NCI-H1694 (cell line): Measurements from ENCODE around the gene NAMPT.

Source experiments
- DNase-seq: peaks from one replicate; lab custom pipeline; 2025; lab: John Stamatoyannopoulos, UW

The NAMPT gene

DNA sequence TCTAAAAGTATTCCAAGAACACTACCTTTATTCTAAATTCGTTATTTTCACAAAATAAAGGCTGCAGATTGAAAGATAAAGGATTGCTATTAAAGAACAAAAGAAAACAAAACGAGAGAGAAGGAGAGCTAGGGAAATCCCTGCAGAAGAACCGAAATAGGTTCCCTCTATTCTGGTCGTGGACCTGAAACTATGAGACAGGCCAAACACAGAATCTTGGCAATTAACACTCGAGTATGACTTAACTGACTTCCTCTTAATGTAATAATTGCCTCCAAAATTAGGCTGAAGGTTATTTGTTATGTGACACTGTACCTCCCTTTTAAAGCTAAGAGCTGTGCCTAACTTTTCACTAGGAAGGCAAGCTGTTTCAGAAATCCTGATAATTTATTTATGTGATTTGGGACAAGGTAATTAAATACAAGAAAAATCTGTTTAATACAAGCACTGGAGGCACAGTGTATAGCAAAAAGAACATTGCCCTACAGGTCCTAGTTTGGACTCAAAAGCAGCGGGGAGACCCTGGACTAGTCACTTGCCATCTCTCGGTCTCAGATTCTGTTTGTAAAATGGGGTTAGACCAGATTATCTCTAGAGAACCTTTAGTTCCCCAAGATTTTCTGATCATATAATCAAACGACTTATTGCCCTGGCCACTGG, 11.6 kb downstream of the NAMPT start:
- no peak for DNase-seq

DNA sequence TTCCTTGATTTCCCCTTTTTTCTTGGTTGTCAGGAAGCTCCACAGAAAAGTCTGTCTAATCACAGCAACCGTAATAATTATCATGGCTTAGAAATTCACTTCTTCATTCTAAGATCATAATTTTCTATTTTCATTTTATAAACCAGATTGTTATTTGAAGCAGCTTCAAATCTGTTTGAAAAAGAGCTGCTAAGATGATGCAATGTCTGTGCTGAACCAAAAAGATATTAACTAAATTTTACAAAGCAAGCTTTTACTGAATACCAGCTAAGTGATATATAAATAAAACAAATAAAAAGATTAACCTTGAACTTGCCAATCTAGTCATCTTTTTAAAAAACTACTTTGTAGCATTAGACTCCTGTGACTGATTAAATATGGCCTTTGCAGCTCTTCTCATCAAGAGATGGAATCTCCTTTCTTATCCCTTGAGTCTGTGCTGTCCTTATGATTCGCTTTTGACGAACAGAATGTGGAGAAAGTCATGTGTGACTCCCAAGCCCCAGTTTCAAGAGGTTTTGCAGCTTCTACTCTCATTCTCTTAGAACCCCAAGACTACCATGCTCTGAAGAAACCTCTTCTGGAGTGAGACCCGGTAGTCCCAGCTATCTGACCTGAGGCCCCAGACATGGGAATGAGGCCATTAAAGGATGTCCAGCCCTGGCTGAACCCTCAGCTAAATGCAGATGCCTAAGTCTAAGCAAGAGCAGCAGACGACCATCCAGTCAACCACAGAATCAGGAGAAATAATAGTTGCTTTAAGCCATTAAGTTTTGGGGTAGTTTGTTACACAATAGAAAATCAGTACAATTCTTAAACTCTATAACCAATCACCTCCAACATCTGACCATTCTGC, 14.4 kb downstream of the NAMPT start:
- DNase-seq = no peak

DNA sequence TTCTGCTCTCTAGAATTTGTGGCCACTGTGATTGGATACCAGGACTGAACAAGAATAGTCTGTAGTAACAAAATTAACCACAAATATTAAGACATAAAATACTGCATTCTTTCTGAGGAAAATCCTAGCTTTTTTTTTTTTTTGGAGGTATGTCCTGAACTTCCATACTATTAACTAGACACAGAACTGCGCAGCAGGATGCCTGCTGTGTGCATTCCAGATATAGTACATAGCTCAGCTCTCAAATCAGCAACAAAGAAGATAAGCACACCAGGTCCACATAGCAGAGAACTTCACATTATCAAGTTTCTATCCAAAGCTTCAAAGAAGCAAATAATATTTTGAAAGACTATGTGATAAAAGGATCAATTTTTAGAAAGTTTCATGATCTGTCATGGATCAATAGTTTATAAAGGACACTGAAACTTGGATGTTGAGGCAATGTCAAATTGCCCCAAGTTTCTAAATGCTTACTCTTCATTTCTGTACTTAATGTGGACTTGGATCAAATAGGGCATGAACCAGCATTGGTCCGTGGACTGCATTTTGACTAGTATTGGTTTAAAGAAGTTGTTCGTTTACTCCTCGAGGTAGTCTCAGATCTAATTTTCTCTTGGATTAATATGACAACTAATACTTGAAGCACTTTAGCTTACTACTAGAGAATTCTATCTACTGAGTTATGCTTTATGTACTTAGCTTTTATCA, 15.4 kb downstream of the NAMPT start:
- no peak for DNase-seq

DNA sequence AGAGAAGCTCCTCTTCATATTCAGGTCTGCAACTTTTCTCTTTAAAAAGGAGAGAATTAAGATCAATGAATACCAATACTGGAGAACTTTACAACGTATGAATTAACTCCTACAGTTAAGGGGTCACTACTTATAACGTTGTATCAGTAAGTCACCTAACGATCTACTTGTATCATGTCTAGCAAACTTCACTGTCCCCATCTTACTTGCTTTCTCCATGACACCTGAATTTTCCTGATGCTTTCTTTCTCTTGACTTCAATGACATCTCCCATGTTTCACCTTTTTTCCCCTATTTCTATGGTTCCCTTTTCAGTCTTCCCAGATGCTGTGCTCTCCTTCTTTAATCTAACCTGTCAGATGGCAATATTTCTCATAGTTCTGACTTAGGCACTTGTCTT, 19.6 kb downstream of the NAMPT start:
- no peak for DNase-seq

DNA sequence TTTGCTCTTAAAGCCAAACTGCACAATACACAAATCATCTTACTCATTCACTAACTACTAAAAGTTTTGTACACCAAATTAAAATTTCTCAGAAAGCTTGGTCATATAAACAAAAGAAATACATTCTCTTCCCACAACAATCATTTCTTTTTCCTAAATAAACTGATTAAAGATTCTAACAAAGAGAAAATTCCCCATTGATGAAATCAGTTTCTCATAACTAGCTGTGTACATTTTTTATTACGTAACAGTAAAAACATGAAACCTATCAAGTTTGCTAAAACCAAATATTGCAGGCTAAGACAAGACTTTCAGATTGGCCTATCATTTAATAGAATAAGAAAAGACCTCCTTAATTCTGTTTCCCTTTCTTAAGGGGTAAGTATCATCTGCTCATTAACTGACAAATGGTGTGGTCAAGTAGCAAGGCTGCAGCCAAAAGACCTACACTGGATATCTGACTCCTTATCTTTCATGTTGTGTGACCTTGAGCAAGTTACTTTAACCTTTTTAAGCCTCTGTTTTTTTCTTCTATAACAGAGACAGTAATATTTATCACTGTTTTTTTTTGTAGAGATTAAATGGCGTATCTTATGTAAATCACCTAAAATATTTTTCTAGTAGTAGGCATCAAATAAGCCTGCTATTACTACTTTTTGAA, 22.4 kb downstream of the NAMPT start:
- no peak for DNase-seq

DNA sequence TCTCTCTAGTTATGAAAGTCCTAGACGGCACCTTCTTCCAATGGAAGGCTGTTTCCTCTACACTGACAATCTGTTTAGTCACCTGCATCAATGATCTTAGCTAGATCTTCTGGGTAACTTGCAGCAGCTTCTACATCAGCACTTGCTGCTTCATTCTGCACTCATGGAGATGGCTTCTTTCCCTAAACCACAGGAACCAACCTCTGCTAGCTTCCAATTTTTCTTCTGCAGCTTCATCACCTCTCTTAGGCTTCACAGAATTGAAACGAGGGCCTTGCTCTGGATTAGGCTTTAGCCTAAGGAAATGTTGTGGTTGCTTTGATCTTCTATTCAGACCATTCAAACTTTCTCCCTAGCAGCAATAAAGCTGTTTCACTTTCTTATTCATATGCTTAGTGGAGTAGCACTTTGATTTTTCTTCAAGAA, 24.6 kb downstream of the NAMPT start:
- DNase-seq = no peak

DNA sequence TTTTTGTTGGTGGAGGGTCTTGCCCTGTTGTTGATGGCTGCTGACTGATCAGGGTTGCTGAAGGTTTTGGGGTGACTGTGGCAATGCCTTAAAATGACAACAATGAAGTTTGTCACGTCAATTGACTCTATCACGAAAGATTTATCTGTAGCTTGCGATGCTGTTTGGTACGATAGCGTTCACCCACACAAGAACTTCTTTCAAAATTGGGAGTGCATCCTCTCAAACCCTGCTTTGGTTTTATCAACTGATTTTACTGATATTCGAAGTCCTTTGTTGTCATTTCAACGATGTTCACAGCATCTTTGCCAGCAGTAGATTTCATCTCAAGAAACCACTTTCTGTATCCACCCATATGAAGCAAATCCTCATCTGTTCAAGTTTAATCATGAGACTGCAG, 26.0 kb downstream of the NAMPT start:
- no peak for DNase-seq

DNA sequence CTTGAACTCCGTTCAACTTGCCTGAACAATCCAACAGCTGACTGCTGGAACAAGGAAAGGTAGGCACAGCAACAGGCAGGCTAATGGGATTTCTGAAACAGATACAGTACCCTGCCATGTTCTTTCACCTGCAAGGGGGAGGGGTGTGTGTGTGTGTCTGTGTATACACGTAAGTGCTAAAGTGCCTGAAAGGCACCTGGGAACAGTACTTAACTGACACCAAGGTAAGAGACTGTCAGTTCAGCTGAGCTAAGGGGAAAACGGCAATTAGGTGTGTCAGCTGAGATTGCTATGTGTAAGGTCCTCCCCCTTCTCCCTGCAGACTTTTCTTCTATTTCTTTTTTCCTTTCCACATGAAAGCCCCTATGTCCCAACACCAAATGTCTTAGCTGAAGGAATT, 27.0 kb downstream of the NAMPT start:
- no peak for DNase-seq

DNA sequence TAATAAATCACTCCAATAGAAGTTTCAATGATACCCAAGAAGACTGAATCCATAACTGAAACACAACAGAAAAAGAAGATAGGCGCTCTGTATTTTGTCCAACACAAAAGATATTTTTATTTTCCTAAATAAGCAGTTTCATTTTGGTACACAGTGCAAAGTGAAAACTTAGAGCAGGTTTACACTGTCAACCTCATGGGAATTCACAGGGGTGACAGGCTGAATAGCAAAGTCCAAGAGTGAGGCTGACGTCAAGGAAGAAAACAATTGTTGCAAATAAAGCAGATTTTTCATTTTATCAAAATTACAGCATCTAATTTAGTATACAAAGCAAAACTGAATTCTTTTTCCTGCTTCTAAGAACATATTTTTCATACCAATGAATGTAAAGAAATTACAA, 28.6 kb downstream of the NAMPT start:
- no peak for DNase-seq

DNA sequence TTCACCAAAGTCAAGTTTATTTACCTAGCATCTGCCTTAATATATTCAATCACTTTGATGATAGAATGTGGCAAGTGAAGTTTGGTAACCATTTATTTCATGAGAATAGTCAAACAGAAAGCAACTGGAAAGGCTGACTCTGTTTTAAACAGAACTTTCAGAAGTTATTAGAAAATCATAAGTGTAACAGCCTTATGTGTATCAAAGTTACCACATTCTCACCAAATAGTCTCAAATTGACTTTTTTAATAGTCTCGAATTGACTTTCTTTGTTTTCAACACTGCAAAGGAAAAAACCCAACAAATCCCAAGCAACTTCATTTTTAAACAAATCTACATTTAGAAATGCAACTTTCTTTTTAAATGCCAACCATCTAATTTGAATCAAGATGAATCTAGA, 29.5 kb downstream of the NAMPT start:
- DNase-seq = no peak

DNA sequence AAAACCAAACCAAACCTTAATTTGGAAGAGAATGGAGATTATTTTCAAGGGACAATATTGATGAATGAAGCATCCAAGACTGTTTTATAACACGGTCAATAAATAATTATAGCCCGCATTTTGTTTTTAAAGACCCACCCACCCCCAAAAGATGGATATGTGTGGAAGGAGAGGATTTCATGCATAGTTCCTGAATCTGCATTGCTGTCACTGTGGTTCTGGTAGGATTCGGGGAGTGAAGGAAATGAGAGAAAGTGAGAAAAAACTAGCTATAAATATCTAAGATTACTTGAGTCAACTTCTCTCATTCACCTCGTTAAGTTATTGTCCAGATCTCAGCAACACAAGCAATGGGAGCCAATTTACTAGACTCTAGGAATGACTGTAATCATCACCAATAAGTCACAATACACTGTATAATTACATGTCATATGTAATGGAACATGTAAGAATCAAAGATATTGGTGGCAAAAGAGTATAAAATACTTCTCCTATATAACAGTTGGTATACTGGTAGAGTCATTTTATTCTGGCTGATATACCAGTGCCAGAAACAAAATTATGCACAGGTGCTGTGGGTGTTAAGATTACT, 30.2 kb downstream of the NAMPT start:
- no peak for DNase-seq

DNA sequence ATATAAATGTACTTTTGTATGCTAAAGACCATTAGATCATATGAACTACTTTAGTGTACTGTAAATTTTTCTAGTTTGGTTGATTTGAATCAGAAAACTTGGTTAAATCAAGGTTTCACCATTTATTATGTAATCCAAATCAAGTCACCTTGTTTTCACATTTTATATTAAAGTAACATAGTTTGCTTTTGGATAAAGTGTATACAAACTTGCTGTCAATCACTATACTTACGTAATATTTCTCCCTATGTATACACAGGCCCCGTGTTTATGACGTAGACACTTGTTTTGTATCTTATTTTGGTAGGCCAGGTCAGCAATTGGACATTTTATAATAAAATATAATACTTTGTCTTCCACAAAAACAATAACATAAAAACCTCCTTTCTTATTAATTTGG, 32.2 kb downstream of the NAMPT start:
- DNase-seq = no peak

DNA sequence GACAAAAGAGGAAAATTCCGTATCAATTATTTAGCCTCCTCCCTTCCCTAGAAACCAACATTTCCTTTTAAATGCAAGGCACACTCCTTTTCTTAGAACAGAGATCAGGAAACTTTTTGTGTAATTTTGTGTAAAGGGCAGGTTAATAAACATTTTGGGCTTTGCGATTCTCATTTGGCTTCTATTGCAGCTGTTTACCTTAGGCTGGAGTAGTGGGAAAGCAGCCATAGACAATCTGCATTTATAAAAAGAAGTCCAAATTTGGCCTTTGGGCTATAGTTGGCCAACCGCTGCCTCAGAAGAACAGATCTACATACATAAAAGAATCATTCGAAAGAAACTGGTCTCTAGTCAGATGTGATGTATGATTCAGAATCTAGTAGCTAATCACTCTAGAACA, 35.3 kb downstream of the NAMPT start:
- no peak for DNase-seq

DNA sequence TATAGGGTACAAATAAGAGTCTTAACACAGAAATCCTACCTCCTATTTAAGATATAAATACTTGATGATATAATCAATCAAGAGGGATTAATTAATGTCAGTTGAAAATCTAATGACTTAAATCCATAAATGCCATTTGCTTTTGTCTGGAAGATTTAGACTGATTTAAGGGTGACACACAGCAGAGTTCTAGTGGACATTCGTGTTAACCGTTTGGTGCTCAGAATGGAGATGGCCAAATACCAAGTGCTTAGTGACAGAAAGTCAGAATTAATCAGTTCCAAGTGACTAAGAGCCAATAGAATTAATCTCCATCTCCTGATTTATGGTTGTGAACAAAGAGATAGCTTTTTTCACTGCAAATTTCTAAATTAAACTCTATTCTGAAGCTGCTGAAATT, 36.2 kb downstream of the NAMPT start:
- DNase-seq = no peak

DNA sequence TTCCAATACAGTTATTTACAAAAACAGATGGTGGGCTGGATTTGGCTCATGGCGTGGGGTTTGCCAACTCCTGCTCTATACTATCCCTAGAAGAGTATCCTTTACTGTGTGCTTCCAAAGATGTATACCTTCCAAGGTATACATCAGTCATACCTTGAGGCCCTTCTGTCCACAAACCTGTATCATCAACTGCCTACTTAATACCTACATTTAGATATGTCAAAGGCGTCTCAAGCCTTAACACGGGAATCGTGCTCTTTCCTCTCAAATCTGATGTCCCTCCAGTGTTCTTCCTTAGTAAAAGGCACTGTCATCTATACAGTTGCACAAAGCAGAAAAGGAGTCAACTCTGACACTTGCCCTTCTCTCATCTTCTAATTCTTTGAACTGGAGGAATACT, 36.9 kb downstream of the NAMPT start:
- no peak for DNase-seq

DNA sequence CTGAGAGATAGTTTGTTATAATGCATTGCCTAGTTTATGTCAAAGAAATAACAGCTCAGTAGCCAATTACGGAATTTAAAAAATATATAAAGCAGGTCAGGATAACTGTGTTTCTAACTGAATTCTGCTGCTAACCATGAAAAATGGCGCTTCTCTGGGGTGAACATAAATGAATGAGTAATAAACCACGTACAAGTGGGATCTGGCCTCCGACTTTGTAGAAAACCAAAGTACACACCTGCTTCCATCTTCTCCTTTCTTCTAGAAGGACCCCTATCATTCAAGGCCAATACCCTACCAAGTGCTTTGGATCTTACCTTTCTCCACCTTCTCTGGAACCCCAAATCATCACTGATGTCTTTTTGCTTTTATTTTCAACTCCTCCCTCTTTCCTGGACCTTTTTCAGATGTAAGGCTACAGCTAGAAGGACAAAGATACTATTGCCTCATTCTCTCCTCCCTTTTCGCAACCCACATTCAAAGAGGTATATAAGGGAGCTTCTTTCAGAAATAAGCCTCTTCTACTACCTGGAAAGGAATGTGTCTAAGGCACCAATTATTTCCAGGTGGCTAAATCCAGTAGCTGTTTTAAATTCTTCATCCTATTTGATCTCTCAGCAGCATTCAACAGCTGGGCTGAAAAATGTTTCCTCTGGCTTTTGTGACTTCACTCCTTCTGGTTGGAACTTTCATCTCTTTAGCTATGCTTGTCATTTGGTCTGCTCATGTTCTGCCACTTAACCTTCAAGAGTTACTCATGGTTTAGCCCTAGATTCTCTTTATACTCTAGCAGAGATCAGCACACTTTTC, 37.7 kb downstream of the NAMPT start:
- no peak for DNase-seq

DNA sequence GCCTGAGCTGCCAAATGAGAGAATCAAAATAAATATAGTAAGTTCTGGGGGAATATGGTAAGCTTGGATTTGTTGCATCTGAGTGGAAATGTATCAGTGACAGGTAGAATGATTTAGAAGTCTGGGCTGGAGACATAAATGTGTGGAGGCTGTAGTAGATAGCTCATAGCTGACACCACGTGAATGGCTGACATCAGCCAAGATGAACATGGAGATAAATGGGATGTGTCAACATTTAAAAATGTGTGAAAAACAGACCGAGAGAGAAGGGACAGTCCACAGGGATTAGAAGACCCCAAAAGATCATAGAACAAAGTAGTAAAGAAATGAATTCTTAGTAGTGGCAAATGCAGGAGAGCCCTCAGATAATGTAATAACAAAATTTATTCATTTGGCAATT, 40.9 kb downstream of the NAMPT start:
- DNase-seq = no peak

DNA sequence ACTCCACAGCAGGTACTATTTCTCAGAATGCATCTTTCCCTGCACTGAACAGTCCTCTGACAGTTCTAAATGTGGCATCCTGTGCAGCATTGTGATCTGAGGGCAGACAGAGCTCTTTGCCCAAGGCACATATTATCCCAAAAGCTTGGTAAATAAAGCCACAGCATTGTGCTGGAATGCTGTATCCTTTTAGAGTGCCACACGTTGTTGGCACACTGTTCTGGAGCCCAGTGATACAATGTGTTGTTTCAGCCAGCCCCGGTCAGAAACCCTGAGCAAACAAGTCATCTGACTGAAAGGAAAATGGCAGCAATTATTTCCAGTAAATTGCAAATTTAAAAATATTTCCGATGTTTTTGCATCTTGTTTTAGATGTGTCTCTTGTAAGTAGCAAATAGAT, 45.4 kb downstream of the NAMPT start:
- no peak for DNase-seq

DNA sequence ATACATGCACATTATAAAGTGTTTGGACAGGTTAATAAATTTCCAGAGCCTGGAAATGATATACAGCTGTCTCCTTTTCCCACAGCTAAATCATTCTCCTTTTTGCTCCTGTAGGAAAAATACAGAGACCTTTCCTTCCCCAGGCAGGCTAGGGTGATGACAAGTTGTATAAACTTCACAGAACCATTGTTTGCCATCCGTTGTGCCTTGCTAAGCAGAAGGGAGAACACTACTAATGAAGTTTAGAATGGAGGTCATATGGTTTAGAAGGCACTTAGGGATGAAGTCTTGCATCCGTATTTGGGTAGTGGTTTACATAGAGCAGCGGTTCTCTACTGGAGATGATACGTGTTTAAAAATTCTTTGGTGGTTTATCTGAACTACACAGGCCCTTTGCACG, 46.0 kb downstream of the NAMPT start:
- no peak for DNase-seq

DNA sequence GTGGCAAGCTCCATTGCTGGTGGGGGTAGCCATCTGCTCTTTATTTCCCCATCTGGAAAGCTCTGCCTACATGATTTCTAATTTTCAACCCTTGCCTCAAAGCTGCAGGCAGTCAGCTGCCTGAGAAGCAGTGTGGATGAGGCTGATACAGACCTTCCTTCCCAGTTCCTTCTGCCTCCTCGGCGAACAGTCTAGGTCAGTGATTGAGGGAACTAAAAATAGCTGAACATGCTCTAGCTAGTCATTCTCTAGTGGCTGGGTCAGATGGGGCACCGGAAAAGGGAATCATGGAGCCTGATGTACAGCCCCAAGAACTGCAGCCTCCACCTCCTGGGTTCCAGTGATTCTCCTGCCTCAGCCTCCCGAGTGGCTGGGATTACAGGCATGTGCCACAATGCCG, 48.7 kb downstream of the NAMPT start:
- no peak for DNase-seq

DNA sequence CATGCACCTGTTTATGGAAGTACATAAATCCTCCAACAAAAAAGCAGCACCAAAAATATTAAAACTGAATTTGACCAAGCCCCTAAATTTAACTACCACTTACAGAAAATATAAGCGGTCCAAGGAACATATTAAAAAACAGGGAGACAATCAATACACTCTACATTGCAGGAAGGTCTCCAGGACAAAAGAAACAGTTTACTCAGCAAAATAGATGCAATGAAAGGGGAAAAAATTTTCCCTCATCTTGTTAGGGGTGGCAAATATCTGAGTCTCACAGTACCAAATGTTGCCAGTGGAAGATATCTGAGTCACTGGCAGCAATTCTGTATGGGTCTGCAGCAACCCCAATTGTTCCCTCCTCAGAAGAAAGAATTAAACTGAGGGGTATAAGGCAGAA, 50.4 kb downstream of the NAMPT start:
- no peak for DNase-seq
